HL-60 (cell line): ENCODE measurements around the gene KIF3A.

Source experiments
- DNase-seq, 2 experiments: peaks; one replicate each; pipeline ENCODE4 v3.0.0-alpha.2; 2010 to 2020; ENCODE audit warnings: low read depth in 1 of 2, low spot score in 1 of 2
- H3K27ac ChIP-seq: fragments of 250-450 bp; sonication (Bioruptor Pico); replicated peaks from 2 replicates; pipeline ENCODE4 v1.5.1; 2020; ENCODE audit warnings: mild to moderate bottlenecking, moderate library complexity
- H3K27me3 ChIP-seq: fragments of 250-450 bp; sonication (Bioruptor Pico); 2 replicates; pipeline ENCODE4 v1.5.1; 2021; ENCODE audit warnings: mild to moderate bottlenecking, moderate library complexity; ENCODE audit not compliant: insufficient read depth, poor library complexity, severe bottlenecking
- H3K4me3 ChIP-seq: replicated peaks from 2 replicates; pipeline ENCODE4 v1.5.1; 2011; ENCODE audit warnings: mild to moderate bottlenecking, control low read depth, low read length; ENCODE audit not compliant: insufficient read depth
- CTCF ChIP-seq: IDR thresholded peaks from one replicate; pipeline ENCODE4 v1.5.1; 2011; ENCODE audit warnings: low read length, control low read depth, inconsistent platforms; ENCODE audit not compliant: insufficient read depth
- GABPA ChIP-seq: IDR thresholded peaks from 2 replicates; pipeline ENCODE4 v1.6.1; 2012; ENCODE audit warnings: low read depth
- POLR2AphosphoS5 ChIP-seq: IDR thresholded peaks from 2 replicates; pipeline ENCODE4 v1.6.1; 2012; ENCODE audit warnings: low read depth
- SPI1 ChIP-seq: IDR thresholded peaks from 2 replicates; pipeline ENCODE4 v1.6.1; 2012; ENCODE audit warnings: low read depth, mild to moderate bottlenecking, borderline replicate concordance
- TF ChIP-seq, protein P1 (sequence below): IDR thresholded peaks from 2 replicates; pipeline ENCODE4 v1.6.1; 2012; ENCODE audit warnings: low read depth; ENCODE audit not compliant: insufficient replicate concordance

The KIF3A gene

DNA sequence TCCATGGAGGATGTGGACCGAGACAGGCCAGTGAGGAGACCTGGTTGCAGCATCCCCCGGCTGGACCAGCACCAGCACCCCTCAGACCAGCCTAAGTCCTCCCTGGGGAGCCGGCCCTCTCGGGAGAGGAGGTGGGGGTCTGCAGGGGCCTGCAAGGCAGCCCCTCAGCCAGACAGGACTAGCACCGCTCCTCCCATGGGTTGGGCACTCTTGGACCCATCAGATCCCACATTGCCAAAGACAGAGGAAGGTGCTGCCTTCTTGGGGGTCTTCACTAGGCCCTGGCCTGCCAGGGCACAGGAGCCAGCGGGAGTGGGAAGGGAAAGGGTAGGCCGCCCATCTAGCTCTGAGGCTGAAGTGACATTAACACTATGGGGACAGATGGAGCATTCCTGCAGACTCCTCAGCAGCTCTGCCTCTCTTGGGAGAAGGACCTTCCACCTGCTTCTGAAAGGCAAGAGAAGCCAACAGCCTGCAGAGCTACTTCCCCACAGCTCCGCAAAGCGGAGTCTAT, 72.6 kb downstream of the KIF3A start:
- no peak for TF ChIP-seq GABPA
- TF ChIP-seq, protein P1, sequence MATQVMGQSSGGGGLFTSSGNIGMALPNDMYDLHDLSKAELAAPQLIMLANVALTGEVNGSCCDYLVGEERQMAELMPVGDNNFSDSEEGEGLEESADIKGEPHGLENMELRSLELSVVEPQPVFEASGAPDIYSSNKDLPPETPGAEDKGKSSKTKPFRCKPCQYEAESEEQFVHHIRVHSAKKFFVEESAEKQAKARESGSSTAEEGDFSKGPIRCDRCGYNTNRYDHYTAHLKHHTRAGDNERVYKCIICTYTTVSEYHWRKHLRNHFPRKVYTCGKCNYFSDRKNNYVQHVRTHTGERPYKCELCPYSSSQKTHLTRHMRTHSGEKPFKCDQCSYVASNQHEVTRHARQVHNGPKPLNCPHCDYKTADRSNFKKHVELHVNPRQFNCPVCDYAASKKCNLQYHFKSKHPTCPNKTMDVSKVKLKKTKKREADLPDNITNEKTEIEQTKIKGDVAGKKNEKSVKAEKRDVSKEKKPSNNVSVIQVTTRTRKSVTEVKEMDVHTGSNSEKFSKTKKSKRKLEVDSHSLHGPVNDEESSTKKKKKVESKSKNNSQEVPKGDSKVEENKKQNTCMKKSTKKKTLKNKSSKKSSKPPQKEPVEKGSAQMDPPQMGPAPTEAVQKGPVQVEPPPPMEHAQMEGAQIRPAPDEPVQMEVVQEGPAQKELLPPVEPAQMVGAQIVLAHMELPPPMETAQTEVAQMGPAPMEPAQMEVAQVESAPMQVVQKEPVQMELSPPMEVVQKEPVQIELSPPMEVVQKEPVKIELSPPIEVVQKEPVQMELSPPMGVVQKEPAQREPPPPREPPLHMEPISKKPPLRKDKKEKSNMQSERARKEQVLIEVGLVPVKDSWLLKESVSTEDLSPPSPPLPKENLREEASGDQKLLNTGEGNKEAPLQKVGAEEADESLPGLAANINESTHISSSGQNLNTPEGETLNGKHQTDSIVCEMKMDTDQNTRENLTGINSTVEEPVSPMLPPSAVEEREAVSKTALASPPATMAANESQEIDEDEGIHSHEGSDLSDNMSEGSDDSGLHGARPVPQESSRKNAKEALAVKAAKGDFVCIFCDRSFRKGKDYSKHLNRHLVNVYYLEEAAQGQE, result no peak
- TF ChIP-seq CTCF, result no peak
- TF ChIP-seq SPI1, result no peak
- TF ChIP-seq POLR2AphosphoS5, result no peak
- no peak for DNase-seq
- Histone ChIP-seq H3K4me3 (no peak overlapping the region), H3K27me3 (no peaks in the 10 kb centered on the region), H3K27ac (no peak overlapping the region)

- Histone ChIP-seq H3K27me3 (no peaks in the 10 kb centered on the region), H3K4me3 (no peak overlapping the region), H3K27ac (no peak overlapping the region)
- TF ChIP-seq GABPA, result no peak
- no peak for TF ChIP-seq CTCF
- no peak for DNase-seq
Measured at GRCh38 chr5:132663771-132664695, 73.3 kb downstream of the KIF3A start.

- no peak overlapping the region for H3K4me3 ChIP-seq
- H3K27me3 ChIP-seq, result no peaks in the 10 kb centered on the region
- DNase-seq, result peak in 1 of 2 experiments; percentile 14
- TF ChIP-seq POLR2AphosphoS5 (no peak), CTCF (no peak)
- H3K27ac ChIP-seq, result no peak overlapping the region
Measured at GRCh38 chr5:132662925-132663770, 74.2 kb downstream of the KIF3A start.

DNA sequence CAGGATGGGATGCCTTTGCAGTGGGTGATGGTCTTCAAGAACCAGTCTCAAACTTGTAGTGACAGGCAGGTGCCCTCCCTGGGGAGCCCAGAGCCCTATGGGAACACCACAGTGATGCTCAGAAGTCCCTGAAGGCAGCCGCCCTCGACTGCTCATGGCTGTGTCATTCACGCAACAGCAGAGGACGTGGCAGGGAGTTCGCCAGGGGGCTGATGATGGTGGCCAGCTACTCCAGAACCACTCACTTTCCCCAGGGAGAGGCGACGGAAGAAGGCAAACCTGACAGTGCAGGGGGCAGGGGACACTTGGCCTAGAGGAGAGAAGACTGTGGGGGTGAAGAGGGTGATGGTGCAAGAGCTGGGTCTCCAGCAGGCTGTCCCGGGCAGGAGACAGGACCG, 75.3 kb downstream of the KIF3A start:
- no peak for TF ChIP-seq POLR2AphosphoS5
- TF ChIP-seq SPI1, result no peak
- TF ChIP-seq CTCF, result no peak
- TF ChIP-seq, protein P1, result no peak
- TF ChIP-seq GABPA, result no peak
- no peak for DNase-seq
- Histone ChIP-seq H3K4me3 (no peak overlapping the region), H3K27ac (no peak overlapping the region), H3K27me3 (no peaks in the 10 kb centered on the region)
